GM10847 (cell line): ENCODE results near the gene RBM11.

Source experiments
- POLR2A ChIP-seq: IDR thresholded peaks from 2 replicates; pipeline ENCODE4 v1.6.1; 2011; ENCODE audit not compliant: insufficient read length; ENCODE audit errors: extremely low read depth

Gene RBM11

DNA sequence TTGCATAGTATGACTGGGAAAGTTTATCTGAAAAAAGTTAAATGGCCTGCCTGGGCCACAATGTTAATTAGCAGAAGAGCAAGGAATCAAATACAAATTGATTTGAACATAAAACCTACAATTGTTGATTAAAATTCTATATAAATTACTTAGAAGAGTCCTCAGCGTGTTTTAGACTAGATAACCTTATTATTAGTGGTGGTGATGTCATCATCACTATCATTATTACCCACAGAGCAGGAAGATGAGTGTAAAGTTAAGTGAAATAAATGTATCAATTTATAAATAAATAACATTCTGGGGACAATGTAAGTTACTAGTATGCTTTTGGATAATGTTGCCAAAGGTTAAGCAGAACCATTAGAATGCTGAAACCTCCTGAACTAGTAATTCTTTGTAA lies 46.1 kb downstream of the RBM11 start:
- no peak for TF ChIP-seq POLR2A

DNA sequence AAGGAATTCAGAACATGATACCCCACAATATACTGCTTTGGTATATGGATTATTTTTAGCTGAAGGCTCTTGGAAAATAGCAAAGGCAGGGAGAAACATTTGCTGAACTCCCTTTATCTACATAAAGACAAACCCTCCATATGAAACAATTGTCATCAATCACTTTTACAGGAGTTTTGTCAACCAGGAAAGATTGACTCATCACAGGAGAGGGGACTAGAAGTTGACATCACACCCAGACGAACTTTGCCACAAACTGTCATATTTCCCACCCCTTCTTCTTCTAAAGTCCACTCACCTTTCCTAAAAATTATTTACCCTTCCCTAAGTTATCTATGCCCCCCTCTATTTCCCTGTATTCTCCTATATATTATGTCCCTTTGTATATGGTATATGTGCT lies 47.9 kb downstream of the RBM11 start:
- TF ChIP-seq POLR2A: no peak

DNA sequence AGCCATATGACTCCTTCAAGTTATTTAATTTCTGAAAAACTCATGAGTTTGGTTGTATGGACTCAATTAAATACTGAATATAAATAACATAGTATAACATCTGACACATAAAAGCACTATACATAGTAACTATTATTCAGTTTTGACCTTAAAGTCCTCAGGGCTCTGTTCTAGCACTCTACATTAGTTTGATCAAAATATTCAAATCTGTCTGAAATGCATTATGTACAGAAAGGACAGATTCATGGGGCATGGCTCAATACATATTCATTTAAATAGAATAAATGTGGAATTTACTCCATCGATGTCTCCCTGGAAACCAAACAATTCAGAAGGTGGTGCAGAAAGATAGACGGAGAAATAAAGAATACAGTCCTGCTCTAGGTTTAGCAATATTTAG lies 49.1 kb downstream of the RBM11 start:
- TF ChIP-seq POLR2A: no peak

DNA sequence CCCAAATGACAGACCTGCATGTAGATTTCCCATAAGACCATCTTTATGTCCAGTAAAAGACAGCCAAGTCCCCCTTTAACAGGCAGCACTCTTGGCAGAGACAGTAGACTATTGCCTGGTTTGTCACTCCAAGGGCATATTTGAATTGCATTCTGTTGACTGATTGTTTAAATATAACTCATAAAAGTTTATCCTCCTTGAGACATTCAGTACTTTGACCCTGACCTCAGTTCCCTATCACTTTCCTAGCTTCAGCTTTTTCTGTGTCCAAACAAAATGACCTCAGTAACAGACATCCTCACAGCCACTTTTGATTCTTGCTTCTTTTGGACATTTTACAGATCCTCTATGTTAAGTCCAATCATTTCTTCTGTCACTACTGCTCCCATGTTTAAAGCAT lies 51.1 kb downstream of the RBM11 start:
- no peak for TF ChIP-seq POLR2A

DNA sequence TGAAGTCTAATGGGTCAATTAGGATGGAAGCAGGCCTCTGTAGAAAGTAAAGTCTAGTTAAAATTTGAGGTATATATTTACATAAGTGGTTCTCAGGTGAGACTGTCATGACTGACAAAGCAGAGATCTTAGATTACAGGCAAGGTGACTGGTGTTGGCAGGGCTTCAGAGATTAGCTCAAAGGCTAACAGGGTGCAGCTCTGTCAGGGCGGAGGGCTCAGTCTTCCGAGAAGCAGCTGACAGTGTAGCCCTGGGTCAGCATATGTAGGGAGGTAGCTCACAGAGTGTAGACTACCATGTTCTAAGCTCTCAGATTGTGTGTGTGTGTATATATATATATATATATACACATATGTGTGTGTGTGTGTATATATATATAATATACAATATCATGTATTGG lies 54.7 kb downstream of the RBM11 start:
- TF ChIP-seq POLR2A: no peak

DNA sequence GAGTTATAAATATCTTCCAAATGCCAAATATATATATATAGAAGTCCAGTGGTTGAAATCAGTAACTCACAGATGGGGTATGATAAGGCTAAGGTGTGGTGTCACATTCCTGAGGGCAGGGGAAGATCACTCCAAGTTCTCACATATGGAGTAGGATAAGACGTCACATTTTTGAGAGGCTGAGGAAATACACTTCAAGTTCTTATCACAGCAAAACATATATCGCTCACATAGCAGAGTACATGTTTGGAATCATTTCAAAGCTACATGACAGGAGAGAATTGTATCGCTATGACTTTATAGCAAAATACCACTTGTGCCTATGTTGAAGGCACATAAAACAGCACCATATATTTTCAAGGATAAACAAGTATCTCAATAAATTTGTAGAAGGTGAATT lies 55.1 kb downstream of the RBM11 start:
- TF ChIP-seq POLR2A: no peak

DNA sequence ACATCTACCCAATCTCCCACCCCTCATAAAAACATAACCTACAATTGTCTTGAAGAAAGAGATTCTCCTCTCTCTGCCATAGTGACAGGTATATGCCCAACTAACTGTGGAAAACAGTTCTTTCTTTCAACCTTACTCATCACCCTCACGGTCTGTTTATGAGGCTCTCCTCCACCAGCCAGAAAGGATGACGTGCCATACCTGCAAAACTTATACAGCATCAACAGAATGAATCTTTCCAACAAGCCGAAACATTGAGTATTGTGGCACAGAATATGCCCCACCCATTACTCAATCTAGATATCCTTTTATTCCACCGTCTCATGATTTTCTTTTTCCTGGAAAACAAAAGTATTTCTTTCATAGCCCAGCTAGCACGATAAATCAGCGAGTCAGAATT lies 55.7 kb downstream of the RBM11 start:
- no peak for TF ChIP-seq POLR2A

DNA sequence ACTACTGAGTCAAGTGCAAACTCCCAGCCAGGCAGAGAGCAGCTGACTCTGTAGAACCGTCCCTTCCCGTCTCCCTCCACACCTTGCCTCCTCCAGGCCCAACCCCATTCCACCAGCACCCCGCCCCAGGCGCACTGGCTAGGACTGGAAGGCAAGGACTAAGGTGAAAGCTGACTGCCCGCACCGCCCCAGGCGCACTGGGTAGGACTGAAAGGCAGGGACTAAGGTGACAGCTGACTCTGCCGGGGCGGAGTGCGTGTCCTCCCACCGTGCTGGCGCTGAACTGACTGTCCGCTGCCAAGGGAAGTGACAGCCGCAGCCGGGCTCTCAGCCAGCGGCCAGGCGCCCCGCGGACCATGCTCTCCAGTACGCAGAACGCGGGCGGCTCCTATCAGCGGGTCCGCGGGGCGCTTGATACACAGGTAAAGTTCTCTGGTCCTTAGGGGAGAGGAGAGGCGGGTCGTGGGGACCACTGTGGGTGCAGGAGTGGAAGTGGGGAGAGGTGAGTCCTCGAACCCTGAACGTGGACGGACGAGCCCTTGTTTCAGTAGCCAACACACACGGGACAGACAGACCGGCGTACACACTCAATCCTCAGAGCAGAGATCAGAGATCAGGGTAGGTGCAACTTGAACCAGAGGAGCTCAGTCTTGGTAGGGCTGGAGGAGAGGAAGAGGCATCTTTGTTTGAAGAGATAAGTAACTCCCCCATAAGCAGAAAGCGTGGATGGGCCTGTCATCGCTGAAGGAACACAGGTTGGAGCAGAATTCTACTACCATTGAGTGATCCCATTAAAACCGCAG lies 58.0 kb downstream of the RBM11 start:
- TF ChIP-seq POLR2A: no peak

DNA sequence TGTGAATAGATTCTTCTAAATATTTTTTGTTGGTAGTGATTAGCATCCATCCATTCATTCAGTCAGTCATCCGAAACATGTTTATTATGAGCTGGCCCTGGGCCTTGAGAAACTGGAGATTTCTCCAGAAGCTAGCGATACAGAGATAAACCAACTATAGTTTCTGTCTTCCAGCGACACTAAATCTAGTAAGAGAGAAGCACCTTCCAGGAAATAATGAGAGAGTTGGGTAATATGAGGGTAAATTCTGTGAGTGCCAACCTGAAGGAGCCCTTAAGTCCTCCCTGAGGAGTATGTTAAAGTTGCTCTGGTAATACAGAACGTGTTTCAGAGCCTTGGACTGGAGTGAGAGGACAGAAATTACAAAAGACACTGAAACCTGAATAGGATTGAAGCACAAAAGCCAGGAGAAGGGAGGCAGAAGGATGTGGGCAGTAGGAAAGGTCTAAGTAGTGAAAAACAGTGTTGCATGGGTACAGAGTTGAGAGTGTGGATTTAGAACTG lies 59.8 kb downstream of the RBM11 start:
- TF ChIP-seq POLR2A: no peak
